ENCODE measurements around the gene COL5A2.

DNA sequence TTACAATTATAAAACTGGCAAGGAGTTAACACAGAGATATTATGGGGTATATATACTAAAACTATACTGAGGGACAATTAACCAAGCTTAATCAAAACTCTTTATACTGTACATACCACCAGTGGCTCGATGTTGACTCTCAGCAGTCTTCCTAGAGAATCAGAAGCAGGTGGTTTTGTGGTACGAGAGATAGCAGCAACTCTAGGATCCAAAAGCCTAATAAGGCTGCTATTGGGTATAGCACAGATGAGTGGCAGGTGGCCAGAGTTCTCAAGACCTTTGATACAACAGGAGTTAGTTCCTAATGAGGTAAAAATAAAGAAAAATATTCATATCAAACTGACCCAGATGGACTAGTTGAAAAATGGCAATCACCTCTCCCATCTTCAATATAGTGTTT, 45.5 kb upstream of the COL5A2 start:
- TF ChIP-seq, protein P1, sequence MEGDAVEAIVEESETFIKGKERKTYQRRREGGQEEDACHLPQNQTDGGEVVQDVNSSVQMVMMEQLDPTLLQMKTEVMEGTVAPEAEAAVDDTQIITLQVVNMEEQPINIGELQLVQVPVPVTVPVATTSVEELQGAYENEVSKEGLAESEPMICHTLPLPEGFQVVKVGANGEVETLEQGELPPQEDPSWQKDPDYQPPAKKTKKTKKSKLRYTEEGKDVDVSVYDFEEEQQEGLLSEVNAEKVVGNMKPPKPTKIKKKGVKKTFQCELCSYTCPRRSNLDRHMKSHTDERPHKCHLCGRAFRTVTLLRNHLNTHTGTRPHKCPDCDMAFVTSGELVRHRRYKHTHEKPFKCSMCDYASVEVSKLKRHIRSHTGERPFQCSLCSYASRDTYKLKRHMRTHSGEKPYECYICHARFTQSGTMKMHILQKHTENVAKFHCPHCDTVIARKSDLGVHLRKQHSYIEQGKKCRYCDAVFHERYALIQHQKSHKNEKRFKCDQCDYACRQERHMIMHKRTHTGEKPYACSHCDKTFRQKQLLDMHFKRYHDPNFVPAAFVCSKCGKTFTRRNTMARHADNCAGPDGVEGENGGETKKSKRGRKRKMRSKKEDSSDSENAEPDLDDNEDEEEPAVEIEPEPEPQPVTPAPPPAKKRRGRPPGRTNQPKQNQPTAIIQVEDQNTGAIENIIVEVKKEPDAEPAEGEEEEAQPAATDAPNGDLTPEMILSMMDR (IDR thresholded peaks at IDR 0.05; ENCODE audit: insufficient read depth, low read length, poor library complexity, severe bottlenecking) = no peak
- TF ChIP-seq EZH2phosphoT487 (conservative IDR thresholded peaks at IDR 0.05; ENCODE audit: low read length) = no peak
